K562 (cell line): ENCODE measurements around the gene IL31. TPM values are rescaled to one million over a fixed set of nuclear protein-coding genes. Genes with fewer than 3 reads are reported as not detected.

ENCODE experiments used
- ATAC-seq: fragments of 200-7000 bp; cut with Tn5 transposase; 3 replicates; pipeline ENCODE4 v1.9.1; 2020; ENCODE audit warnings: moderate library complexity
- BruUV-seq: library from RNA; stranded (reverse); fragments of 400-500 nt; replicated peaks from 2 replicates; lab custom pipeline; 2021; lab: Mats Ljungman, UMichigan
- CTCF ChIA-PET: fragments of 300-600 bp; formaldehyde crosslinking; extraction: SDS; loops from one replicate; lab custom pipeline; 2021; ENCODE audit warnings: low intra/inter-chr PET ratio; lab: Yijun Ruan, JAX
- POLR2A ChIA-PET: fragments of 300-600, 350-650 bp; sonication (Branson Sonifier 250); formaldehyde crosslinking; extraction: SDS; loops from one replicate; lab custom pipeline; 2021; ENCODE audit warnings: antibody characterized with exemption, inconsistent platforms; lab: Yijun Ruan, JAX
- DNase-seq, 4 experiments: peaks; one replicate each; pipeline versions ENCODE4 v3.0.0 to v3.0.0-alpha.2; 2011 to 2018; ENCODE audit warnings: low spot score in 3 of 4, mixed read lengths in 3 of 4; ENCODE audit errors: extremely low read depth in 1 of 4
- FAIRE-seq: peaks from 2 replicates; lab custom pipeline; 2011; peaks lifted over from hg19 to GRCh38; lab: Jason Lieb, UNC
- H2AFZ ChIP-seq: 2 replicates; pipeline ENCODE4 v1.6.0; 2011; ENCODE audit warnings: low read depth, low read length, control low read depth, inconsistent platforms
- H3K27ac ChIP-seq: fragments of 200-600 bp; 3 replicates; pipeline ENCODE4 v1.8.0; 2011; ENCODE audit warnings: low read depth, mild to moderate bottlenecking, control low read depth, inconsistent platforms, low read length, moderate library complexity, mixed read lengths; ENCODE audit errors: extremely low read depth
- H3K27me3 ChIP-seq, 2 experiments: fragments of 300-600 bp in 1 of 2; 2 replicates in 1 of 2; 3 replicates in 1 of 2; pipeline versions ENCODE4 v1.6.0 to v1.8.0; 2011; ENCODE audit warnings: inconsistent platforms in 2 of 2, low read length in 2 of 2, mild to moderate bottlenecking in 1 of 2, mixed read lengths in 1 of 2, moderate library complexity in 1 of 2; ENCODE audit not compliant: control insufficient read depth in 2 of 2, insufficient read depth in 2 of 2
- H3K36me3 ChIP-seq: fragments of 300-600 bp; 3 replicates; pipeline ENCODE4 v1.8.0; 2011; ENCODE audit warnings: mild to moderate bottlenecking, low read length, inconsistent platforms; ENCODE audit not compliant: control insufficient read depth, insufficient read depth
- H3K4me1 ChIP-seq, 2 experiments: fragments of 200-600 bp in 1 of 2; replicated peaks in 1 of 2; 2 replicates in 1 of 2; 3 replicates in 1 of 2; pipeline versions ENCODE4 v1.5.1 to v1.8.0; 2011; ENCODE audit warnings: inconsistent platforms in 2 of 2, low read length in 2 of 2, mild to moderate bottlenecking in 1 of 2, mixed read lengths in 1 of 2, moderate library complexity in 1 of 2; ENCODE audit not compliant: control insufficient read depth in 2 of 2, insufficient read depth in 2 of 2
- H3K4me2 ChIP-seq: 2 replicates; pipeline ENCODE4 v1.6.1; 2011; ENCODE audit warnings: low read length, control low read depth, inconsistent platforms, mixed read lengths; ENCODE audit not compliant: insufficient read depth
- H3K4me3 ChIP-seq: fragments of 200-600 bp; sonication (generic), shearing (Covaris generic); 2 replicates; pipeline ENCODE4 v1.5.1; 2016; ENCODE audit warnings: control low read depth, inconsistent platforms
- H3K79me2 ChIP-seq: fragments of 200-600 bp; 3 replicates; pipeline ENCODE4 v1.8.0; 2011; ENCODE audit warnings: low read length, inconsistent platforms; ENCODE audit not compliant: control insufficient read depth, insufficient read depth
- H3K9ac ChIP-seq, 2 experiments: 2 replicates each; pipeline versions ENCODE4 v1.6.0 to v1.6.1; 2011; ENCODE audit warnings: low read depth in 2 of 2, low read length in 2 of 2, control low read depth in 1 of 2, inconsistent platforms in 1 of 2, mild to moderate bottlenecking in 1 of 2, mixed read lengths in 1 of 2; ENCODE audit not compliant: insufficient read depth in 1 of 2
- H3K9me1 ChIP-seq: one replicate; pipeline ENCODE4 v1.6.0; 2011; ENCODE audit warnings: inconsistent platforms, mild to moderate bottlenecking, low read length, moderate library complexity; ENCODE audit not compliant: control insufficient read depth, insufficient read depth
- H3K9me3 ChIP-seq: replicated peaks from 2 replicates; pipeline ENCODE4 v1.5.1; 2011; ENCODE audit warnings: low read depth, low read length, inconsistent platforms; ENCODE audit not compliant: control insufficient read depth, insufficient read depth
- H4K20me1 ChIP-seq: replicated peaks from 2 replicates; pipeline ENCODE4 v1.6.1; 2011; ENCODE audit warnings: low read length, inconsistent platforms, mixed read lengths; ENCODE audit not compliant: control insufficient read depth, insufficient read depth
- CXXC5 ChIP-seq: fragments of 250-450 bp; sonication (Bioruptor Pico); IDR thresholded peaks from 2 replicates; pipeline ENCODE4 v1.8.0; 2022; ENCODE audit warnings: inconsistent platforms, mild to moderate bottlenecking, moderate library complexity
- KLF10 ChIP-seq: fragments of 250-450 bp; sonication (Bioruptor Pico); IDR thresholded peaks from 2 replicates; pipeline ENCODE4 v1.6.1; 2021; ENCODE audit warnings: matching md5 sums
- NR2F6 ChIP-seq: fragments of 450-650 bp; formaldehyde crosslinking; IDR thresholded peaks from 2 replicates; pipeline ENCODE4 v1.4.0; 2020; ENCODE audit warnings: mild to moderate bottlenecking
- POLR2G ChIP-seq: fragments of 200-400 bp; formaldehyde crosslinking; IDR thresholded peaks from 2 replicates; pipeline ENCODE4 v1.6.1; 2017; ENCODE audit warnings: low read depth, mild to moderate bottlenecking, antibody characterized with exemption, low read length, moderate library complexity
- PRMT5 ChIP-seq: sonication (generic); formaldehyde crosslinking; IDR thresholded peaks from 2 replicates; pipeline ENCODE4 v1.5.0; 2020; ENCODE audit warnings: missing genetic modification reagents
- SRSF7 ChIP-seq: fragments of 200-400 bp; formaldehyde crosslinking; optimal IDR thresholded peaks from 2 replicates; pipeline ENCODE3; 2017; ENCODE audit warnings: mild to moderate bottlenecking, low read depth, low read length
- TEAD2 ChIP-seq: fragments of 450-650 bp; IDR thresholded peaks from 2 replicates; pipeline ENCODE4 v1.6.1; 2016; ENCODE audit warnings: missing genetic modification characterization, control low read depth, missing compliant biosample characterization
- XRCC3 ChIP-seq: fragments of 450-650 bp; IDR thresholded peaks from 2 replicates; pipeline ENCODE4 v1.6.1; 2017; ENCODE audit warnings: mild to moderate bottlenecking, moderate library complexity
- ZNF436 ChIP-seq: fragments of 250-450, 450-650 bp; sonication (Bioruptor Pico); formaldehyde crosslinking; IDR thresholded peaks from 2 replicates; pipeline ENCODE4 v1.7.0; 2020; ENCODE audit warnings: mild to moderate bottlenecking
- WGBS: fragments of 100-300 bp; shearing (Covaris generic); methylation state at CpG from one replicate; pipeline ENCODE4 v1.1.6; 2016; ENCODE audit warnings: low coverage, mixed read lengths; ENCODE audit not compliant: insufficient coverage; ENCODE audit errors: missing lambda C conversion rate; 5-methylcytosine and 5-hydroxymethylcytosine counted together
- in situ Hi-C: fragments of 300-500 bp; cut with MboI; formaldehyde crosslinking; loops from 4 replicates; pipeline ENCODE4 v1.15.0; 2018; ENCODE audit warnings: inconsistent platforms, mixed read lengths
- intact Hi-C: fragments of 100-400 bp; cut with micrococcal nuclease; formaldehyde crosslinking; loops from 2 replicates; pipeline ENCODE4 v1.14.2; 2022
- polyA plus RNA-seq, 8 experiments: library from polyadenylated mRNA; depleted of rRNA in 4 of 8; stranded (reverse) in 5 of 8; unstranded in 3 of 8; fragments of >200 nt; fragmentation: Nextera tagmentation in 2 of 8; fragmentation: Illumina TruSeq in 1 of 8; extraction: Ambion mirVana in 2 of 8; extraction: Trizol in 1 of 8; gene quantifications; 2 replicates each; pipeline versions ENCODE4 v1.2.1 to v1.2.3, GENCODE V29; 2011 to 2014; ENCODE audit warnings: inconsistent platforms in 1 of 8, missing spikeins in 1 of 8
- total RNA-seq, 7 experiments: library from RNA; depleted of rRNA in 6 of 7; stranded (reverse); fragments of >200 nt in 6 of 7; fragmentation: Illumina TruSeq in 2 of 7; extraction: Trizol in 2 of 7; gene quantifications; 2 replicates each; pipeline versions ENCODE4 v1.2.1 to v1.2.3, GENCODE V29; 2011 to 2021; ENCODE audit warnings: low replicate concordance in 1 of 7
- TF ChIP-seq, protein P1 (sequence below): sonication (generic); formaldehyde crosslinking; IDR thresholded peaks from 2 replicates; pipeline ENCODE4 v1.8.1; 2023; ENCODE audit warnings: mild to moderate bottlenecking, missing genetic modification reagents
- TF ChIP-seq, protein P2 (sequence below): fragments of 250-450 bp; sonication (Bioruptor Pico); IDR thresholded peaks from 2 replicates; pipeline ENCODE4 v1.5.0; 2021; ENCODE audit warnings: mild to moderate bottlenecking, moderate library complexity

Gene IL31
- total and polyA plus RNA-seq, 9 of the 15 experiments (the other 6 are each of a cell fraction or from before 2014, with no cell fraction given) = not detected

GRCh38 chr12:122205053-122205925 lies 31.3 kb upstream of the IL31 start:
- FAIRE-seq (peak; percentile 68), DNase-seq (peak in 1 of 4 experiments; percentile 31), ATAC-seq (peak; percentile 14)
- no TSS peak for BruUV-seq
- no peaks in the 10 kb centered on the region for H3K27me3 ChIP-seq
- ChIA-PET POLR2A (interaction anchor here (0.7 to 11.2 kb wide), 9 partner anchors 9 to 151 kb away, joined by 3 to 149 read pairs (median 4); partner anchors contain the start of gene DIABLO), CTCF (no interaction called here)
- no peaks in the 10 kb centered on the region for H3K9me1 ChIP-seq
- no peaks in the 10 kb centered on the region for H3K9me3 ChIP-seq
- intact Hi-C loops (no loop called here), in situ Hi-C loops (no loop called here)
- H3K4me3 ChIP-seq = no peak overlapping the region
- peak overlapping the region; percentile 3; the same call in 1 of the 2 replicates for H3K4me2 ChIP-seq
- no peak overlapping the region for H3K27ac ChIP-seq
- no peaks in the 10 kb centered on the region for H3K79me2 ChIP-seq
- H2AFZ ChIP-seq = no peak overlapping the region
- 62% methylated on average over 19 of the region's 23 CpGs for WGBS
- peaks cover 31% of the 10 kb centered on the region for H3K36me3 ChIP-seq
- peaks cover 7 to 54% of the 10 kb centered on the region in 2 experiments; a peak in 3 of 5 replicates for H3K4me1 ChIP-seq
- no peaks in the 10 kb centered on the region; the same call in 1 of the 2 replicates for H4K20me1 ChIP-seq
- peak overlapping the region in 1 of 2 experiments; percentile 77; a peak in 3 of 4 replicates for H3K9ac ChIP-seq
- TF ChIP-seq, protein P1, sequence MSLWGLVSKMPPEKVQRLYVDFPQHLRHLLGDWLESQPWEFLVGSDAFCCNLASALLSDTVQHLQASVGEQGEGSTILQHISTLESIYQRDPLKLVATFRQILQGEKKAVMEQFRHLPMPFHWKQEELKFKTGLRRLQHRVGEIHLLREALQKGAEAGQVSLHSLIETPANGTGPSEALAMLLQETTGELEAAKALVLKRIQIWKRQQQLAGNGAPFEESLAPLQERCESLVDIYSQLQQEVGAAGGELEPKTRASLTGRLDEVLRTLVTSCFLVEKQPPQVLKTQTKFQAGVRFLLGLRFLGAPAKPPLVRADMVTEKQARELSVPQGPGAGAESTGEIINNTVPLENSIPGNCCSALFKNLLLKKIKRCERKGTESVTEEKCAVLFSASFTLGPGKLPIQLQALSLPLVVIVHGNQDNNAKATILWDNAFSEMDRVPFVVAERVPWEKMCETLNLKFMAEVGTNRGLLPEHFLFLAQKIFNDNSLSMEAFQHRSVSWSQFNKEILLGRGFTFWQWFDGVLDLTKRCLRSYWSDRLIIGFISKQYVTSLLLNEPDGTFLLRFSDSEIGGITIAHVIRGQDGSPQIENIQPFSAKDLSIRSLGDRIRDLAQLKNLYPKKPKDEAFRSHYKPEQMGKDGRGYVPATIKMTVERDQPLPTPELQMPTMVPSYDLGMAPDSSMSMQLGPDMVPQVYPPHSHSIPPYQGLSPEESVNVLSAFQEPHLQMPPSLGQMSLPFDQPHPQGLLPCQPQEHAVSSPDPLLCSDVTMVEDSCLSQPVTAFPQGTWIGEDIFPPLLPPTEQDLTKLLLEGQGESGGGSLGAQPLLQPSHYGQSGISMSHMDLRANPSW = no peak
- no peak for TF ChIP-seq XRCC3
- no peak for TF ChIP-seq PRMT5
- no peak for TF ChIP-seq SRSF7
- no peak for TF ChIP-seq CXXC5 (CRISPR knock-in tag)
- TF ChIP-seq, protein P2, sequence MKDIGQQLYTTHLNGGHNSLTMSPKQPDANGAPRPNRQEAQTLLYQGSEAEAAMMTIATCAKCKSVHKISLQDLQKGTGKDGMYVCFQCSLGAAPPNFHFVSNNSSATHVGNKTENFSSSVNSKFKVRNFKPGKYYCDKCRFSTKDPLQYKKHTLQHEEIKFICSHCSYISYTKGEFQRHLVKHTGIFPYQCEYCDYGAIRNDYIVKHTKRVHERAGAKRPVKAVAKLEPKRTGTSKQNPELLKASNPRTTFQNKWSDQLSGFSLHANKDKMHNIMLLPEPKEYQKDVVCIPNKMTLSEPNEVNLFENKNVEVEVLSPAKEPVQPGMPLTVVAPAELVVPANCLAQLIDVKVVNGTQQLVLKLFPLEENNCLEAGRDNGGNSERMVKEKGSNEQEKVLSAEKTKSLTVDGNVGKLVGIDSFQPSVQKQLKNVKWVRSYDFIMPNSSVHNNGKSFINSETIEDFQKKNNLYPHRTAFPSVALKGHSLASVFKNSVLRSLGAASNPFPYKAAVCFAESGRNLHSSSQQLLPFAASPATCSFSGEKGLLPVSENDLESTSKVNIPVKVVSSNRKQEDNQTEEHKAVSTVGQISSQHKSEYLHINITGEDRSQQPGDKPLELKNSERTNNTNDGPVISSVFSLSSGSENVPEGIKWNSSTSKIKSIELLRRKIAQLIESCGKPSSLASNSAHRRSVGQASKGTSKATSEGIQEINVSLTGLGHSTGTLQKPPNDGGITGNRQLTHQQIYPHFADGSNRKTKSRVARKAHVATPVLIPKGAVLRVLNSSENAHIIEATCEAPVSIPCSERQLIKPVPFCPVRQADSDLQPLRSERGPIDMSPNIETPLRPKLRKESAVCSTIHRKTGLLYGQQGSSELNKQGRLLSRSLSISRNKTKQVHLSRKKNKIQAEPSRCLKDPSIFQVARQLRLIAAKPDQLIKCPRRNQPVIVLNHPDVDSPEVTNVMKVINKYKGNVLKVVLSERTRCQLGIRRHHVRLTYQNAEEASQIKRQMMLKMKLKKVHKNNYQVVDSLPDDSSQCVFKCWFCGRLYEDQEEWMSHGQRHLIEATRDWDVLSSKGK (CRISPR knock-in tag) = no peak
- TF ChIP-seq NR2F6 (CRISPR knock-in tag) = no peak
- no peak for TF ChIP-seq KLF10 (CRISPR knock-in tag)
- no peak for TF ChIP-seq ZNF436 (CRISPR knock-in tag)
- TF ChIP-seq TEAD2 = no peak
- peak; percentile 35; the same call in 1 of the 2 replicates for TF ChIP-seq POLR2G
